Lung microvascular endothelial cell (primary cell): Measurements from ENCODE around the gene PHYKPL. TPM values are rescaled to one million over a fixed set of nuclear protein-coding genes. Genes with fewer than 3 reads are reported as not detected.
"Not testable (repeated sequence)": the region's sequence is repeated elsewhere in the genome, so short reads cannot be mapped to it uniquely, and the experiment has no call there.

Experiments used
- DNase-seq, 2 donors: peaks; one replicate each; pipeline versions ENCODE4 v3.0.0 to v3.0.0-alpha.2; 2010; ENCODE audit warnings: low read depth in 2 of 2
- total RNA-seq: library from RNA; depleted of rRNA; stranded (reverse); fragments of >200 nt; gene quantifications from 2 replicates; pipeline ENCODE4 v1.2.1, GENCODE V29; 2014

The PHYKPL gene
- total RNA-seq, 1 donor from 2014 or later, result 44.6 TPM

GRCh38 chr5:178240341-178240741 is 7.7 kb upstream of the PHYKPL start:
- no peak for DNase-seq

- DNase-seq, result peak in 1 of 2 donors; percentile 56
Observed at GRCh38 chr5:178239626-178240301, 7.2 kb upstream of the PHYKPL start.

DNA sequence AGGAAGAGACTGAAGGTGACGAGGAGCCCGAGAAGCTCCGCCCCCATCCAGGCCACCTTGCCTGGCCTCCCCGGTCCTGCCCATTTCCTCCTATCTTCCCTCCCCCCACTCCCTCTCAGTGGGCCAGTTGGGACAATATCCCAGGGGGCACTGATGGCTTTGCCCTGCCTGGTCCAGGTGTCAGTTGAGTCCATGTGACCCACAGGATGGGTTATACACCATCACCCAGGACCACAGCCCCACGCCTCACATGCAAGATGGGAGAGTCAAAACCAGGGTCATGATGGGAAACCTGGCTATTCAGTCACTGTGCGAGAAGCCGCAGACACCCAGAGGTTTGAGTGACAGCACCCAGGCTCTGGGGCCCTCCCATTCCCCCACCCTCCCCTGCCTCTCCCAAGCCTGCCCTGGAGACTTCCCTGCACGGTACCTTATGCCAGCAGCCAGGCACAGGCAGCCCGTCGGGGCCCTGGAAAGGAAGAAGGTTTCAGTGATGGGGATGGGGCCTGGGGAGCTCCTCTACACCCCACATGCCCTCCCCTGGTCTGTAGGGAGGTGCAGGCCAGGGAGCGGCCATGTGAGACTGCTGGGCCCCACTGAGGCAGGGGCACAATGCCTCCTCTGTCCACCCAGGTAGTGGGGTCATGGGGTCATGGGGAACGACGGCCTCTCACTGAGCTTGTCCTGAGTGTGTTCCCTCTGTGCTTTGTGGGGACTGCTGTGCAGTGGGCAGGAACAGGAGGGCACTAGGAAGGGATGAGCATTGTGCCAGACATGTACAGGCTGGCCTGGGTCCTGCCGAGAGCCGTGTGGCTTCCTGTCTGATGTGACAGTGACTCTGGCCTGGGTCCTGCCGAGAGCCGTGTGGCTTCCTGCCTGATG is 6.3 kb upstream of the PHYKPL start:
- DNase-seq, result peak in 1 of 2 donors; percentile 42

DNA sequence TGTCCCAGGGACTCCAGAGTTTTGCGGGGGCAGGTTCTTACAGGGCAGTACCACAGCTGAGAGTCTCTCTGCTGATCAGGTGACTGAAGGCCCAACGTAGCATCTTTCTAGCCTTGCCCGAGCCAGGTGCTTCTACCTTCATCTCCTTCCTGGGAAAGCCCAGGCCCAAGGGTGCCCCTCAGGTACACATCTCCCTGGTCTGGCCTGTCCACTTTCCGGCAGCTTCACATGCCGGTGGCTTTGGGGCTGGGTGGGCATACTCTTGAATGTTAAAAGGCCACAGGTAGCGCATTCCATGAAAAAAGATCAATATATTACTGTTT is 5.7 kb upstream of the PHYKPL start:
- DNase-seq, result no peak

- DNase-seq, result no peak
Observed at GRCh38 chr5:178237431-178238312, 5.1 kb upstream of the PHYKPL start.

GRCh38 chr5:178236679-178237078 is 4.1 kb upstream of the PHYKPL start:
- DNase-seq, result peak in 1 of 2 donors; percentile 39

DNA sequence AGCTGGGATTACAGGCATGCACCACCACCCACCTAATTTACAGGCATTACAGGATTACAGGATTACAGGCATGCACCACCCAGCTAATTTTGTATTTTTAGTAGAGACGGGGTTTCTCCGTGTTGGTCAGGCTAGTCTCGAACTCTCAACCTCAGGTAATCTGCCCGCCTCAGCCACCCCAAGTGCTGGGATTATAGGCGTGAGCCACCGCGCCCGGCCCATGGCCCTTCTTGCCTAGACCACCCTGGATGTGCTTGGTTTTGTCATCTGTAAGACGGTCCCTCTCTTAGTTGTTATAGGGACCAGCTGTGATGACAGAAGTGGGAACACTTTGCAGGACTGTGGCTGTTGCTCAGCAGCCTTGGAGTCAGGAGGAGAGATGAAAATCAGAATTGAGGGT is 3.5 kb upstream of the PHYKPL start:
- DNase-seq, result no peak

DNA sequence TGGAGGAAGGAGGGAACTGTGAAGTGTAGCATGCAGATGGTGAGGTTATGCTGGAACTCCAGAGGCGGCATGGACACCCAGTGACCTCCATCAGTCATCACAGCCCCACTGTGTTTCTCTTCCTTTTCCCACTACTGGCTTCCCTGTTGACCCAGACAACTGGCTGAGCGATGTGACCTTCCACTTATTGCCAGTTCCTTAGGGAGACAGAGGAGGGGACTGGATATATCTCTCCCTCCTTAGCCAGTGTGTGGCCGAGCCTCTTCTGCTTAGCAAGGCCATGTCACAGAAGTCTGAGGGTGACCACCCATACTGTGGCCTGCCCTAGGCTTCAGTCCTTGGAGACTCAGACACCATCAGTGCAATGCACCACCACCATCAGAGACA is 3.0 kb upstream of the PHYKPL start:
- no peak for DNase-seq

DNA sequence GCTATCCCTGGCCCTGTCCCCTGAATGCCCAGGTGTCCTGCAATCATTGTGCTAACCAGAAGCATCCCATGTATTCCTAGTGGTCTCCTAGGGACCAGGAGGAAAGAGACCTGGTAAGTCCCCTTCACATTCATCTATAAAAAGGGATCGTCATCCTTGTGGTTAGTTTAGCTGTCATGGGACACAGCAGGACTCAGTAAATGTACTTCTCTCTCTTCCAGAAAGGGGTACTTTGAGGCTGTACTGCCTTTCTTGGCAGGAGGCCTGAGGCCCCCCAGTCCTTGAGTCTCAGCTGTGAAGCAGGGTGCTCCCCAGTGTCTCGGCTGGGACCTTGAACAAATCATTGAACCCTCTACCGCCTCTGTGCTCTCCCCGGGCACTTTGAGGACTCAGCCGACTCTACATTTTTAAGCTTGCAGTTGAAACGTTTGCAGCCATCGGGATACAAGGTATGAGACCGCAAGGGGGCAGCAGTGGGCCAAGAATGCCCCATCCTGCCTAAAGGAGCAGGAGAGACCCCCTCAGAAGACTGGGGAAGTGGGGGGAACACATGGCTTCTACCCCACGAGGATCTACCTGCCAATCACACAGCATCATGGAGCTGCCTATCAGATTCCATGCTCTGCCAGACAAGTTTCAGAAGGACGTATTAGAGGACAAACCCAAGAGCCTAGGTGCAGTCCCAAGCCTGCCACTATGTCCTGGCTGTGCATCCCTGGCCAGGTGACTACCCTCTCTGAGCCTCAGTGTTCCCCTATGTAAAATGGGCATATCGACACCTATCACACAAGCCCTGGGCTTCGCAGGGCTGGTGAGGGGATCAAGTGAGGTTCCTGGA is 2.4 kb upstream of the PHYKPL start:
- DNase-seq, result peak; percentile 65 to 77

DNA sequence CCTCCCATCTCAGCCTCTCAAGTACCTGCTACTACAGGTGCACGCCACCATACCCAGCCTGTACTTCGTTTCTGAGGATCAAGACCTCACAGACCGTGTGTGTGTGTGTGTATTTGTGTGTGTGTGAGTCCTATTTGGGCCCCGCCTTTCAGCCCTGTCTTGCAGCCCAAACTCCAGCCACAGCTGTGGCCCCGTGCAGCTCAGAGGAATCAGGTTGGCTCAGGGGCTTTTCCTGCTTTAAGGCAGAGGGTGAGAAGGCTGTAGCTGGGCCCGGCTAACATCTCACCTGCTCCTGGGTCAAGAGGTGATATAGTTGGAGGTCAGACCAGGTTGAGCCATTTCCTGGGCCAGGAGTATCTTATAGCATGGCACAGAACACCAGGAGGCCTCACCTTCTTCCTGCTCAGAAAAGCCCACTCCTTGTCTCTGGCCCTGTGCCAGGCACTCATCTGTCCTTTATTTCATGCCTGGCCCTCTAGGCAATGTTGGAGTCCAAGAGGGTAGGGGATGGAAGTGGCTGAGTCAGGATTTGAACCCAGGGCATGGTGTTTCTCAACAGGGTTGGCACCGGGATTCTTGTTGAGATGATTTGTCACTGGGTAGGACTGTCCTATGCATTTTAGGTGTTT is 1.6 kb upstream of the PHYKPL start:
- no peak for DNase-seq

GRCh38 chr5:178232920-178233429 is 373 bp upstream of the PHYKPL start:
- no peak for DNase-seq

GRCh38 chr5:178231539-178232123 is 971 bp downstream of the PHYKPL start:
- DNase-seq, result no peak

- DNase-seq, result peak; percentile 36 to 63
Observed at GRCh38 chr5:178230879-178231538, 1.6 kb downstream of the PHYKPL start.

DNA sequence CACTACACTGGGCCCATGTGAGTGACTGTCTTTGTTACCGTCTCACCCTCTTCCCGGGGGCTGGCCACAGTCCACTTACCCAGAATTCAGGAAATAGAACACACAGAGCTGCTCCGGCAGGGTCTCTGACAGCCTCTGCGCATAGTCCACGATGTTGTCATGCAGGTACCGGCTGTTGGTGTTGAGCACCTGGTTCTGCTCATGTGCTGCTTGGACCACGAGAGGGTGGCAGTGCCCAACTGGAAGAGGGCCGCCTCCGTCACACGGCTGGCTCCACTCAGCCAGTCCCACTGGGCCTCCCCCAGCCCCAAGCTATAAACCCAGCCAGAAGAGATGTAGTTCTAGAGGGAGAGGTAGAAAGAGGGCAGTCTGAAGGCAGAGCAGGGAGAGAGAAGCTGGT is 2.7 kb downstream of the PHYKPL start:
- DNase-seq, result no peak

DNA sequence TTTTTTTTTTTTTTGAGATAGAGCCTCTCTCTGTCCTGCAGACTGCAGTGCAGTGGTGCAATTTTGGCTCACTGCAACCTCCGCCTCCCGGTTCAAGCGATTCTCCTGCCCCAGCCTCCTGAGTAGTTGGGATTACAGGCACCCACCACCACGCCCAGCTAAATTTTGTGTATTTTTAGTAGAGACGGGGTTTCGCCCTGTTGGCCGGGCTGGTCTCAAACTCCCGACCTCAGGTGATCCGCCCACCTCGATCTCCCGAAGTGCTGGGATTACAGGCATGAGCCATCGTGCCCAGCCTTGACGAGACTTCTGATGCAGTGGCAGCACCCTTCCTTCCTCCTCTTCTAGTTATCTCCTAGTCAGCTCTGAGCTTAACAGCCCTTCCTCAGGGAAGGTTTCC is 3.5 kb downstream of the PHYKPL start:
- not testable (repeated sequence) for DNase-seq

DNA sequence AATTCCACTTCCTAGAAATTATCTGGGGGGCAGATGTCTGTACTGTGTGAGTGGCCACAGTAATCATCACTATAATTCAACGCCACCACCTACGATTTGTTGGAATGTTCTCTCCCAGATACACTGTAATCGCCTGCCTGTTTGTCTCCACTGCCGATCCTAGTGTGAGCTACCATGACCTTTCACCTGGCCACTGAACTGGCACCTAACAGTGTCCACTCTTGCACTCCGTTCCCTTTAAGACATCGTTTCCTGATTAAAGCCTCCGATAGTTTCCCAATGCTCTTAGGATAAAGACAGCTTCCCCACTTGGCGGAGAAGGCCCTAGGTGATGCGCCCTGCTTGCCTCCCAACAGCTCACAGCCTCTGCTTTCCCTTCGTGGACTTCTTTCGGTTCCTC is 4.0 kb downstream of the PHYKPL start:
- DNase-seq, result no peak

DNA sequence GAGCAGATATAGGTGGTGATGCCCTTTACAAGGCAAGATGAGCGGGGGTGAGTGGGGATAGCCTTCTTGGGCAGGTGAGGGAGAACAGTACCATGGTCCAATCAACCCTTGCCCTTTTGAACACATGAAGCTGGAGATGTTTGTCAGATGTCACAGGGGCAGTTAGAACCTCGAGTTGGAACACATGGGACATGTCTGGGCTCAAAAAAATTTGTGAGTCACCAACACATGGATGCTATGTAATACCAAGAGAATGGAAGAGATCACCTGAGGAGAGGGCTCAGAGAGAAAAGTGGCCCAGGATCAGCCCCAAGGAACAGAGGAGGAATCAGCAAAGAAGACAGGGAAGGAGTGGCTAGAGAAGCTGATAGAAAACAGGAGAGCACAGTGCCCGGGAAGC is 4.7 kb downstream of the PHYKPL start:
- no peak for DNase-seq

- peak in 1 of 2 donors; percentile 68 for DNase-seq
Observed at GRCh38 chr5:178227138-178227659, 5.4 kb downstream of the PHYKPL start.

GRCh38 chr5:178225174-178225573 is 7.4 kb downstream of the PHYKPL start:
- no peak for DNase-seq
